Muscle layer of colon (tissue), 2 donors: ENCODE results near the gene SCFD2.

ENCODE experiments used
- H3K27ac ChIP-seq: one replicate; pipeline ENCODE4 v1.7.0; 2013; ENCODE audit warnings: low read depth, mild to moderate bottlenecking, low read length, moderate library complexity
- H3K27me3 ChIP-seq, 2 donors: one replicate each; pipeline ENCODE4 v1.7.0; 2013; ENCODE audit warnings: low read length in 2 of 2, mild to moderate bottlenecking in 2 of 2; ENCODE audit not compliant: insufficient read depth in 2 of 2, control insufficient read depth in 1 of 2
- H3K36me3 ChIP-seq: one replicate; pipeline ENCODE4 v1.7.0; 2013; ENCODE audit warnings: mild to moderate bottlenecking, low read length; ENCODE audit not compliant: insufficient read depth
- H3K4me1 ChIP-seq: one replicate; pipeline ENCODE4 v1.7.0; 2013; ENCODE audit warnings: mild to moderate bottlenecking, low read length; ENCODE audit not compliant: insufficient read depth
- H3K4me3 ChIP-seq, 2 donors: one replicate each; pipeline ENCODE4 v1.7.0; 2013; ENCODE audit warnings: low read length in 2 of 2, low read depth in 1 of 2, mild to moderate bottlenecking in 1 of 2, moderate library complexity in 1 of 2
- H3K9ac ChIP-seq: one replicate; pipeline ENCODE4 v1.7.0; 2013; ENCODE audit warnings: low read length
- H3K9me3 ChIP-seq: one replicate; pipeline ENCODE4 v1.7.0; 2013; ENCODE audit warnings: mild to moderate bottlenecking, low read length
- donor health status: abdominal sarcoma.
- donor health status: Adenocarcinoma of cecum.

Gene SCFD2

DNA sequence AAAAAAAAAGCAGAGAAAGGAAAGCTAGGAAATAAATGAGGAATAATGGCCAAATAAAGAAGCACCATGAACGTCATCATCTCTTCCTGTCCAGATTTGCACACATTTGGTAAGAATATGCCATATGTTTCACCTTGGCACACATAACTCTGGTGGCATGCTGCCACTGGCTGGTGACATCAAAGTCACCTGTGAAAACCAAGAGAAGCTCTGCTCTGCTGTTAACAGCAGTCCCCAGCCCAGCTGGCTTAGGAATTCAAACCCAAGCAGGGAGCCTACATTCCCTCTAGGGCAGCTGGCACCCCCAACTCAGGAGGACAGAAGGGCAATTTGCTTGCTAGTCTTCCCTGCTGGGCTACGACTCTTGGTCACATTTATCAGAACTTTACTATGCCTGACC, 426.1 kb downstream of the SCFD2 start:
- Histone ChIP-seq H3K27me3 (no peaks in the 10 kb centered on the region), H3K27ac (no peak overlapping the region), H3K36me3 (no peaks in the 10 kb centered on the region), H3K9ac (no peak overlapping the region), H3K9me3 (no peaks in the 10 kb centered on the region), H3K4me3 (no peak overlapping the region), H3K4me1 (no peaks in the 10 kb centered on the region)

- H3K4me3 ChIP-seq = no peak overlapping the region
- no peaks in the 10 kb centered on the region for H3K36me3 ChIP-seq
- no peaks in the 10 kb centered on the region for H3K4me1 ChIP-seq
- no peaks in the 10 kb centered on the region for H3K9me3 ChIP-seq
- no peak overlapping the region for H3K27ac ChIP-seq
- H3K27me3 ChIP-seq = no peaks in the 10 kb centered on the region
- no peak overlapping the region for H3K9ac ChIP-seq
These were observed 426.5 kb downstream of the SCFD2 start for GRCh38 chr4:52939325-52939724.

DNA sequence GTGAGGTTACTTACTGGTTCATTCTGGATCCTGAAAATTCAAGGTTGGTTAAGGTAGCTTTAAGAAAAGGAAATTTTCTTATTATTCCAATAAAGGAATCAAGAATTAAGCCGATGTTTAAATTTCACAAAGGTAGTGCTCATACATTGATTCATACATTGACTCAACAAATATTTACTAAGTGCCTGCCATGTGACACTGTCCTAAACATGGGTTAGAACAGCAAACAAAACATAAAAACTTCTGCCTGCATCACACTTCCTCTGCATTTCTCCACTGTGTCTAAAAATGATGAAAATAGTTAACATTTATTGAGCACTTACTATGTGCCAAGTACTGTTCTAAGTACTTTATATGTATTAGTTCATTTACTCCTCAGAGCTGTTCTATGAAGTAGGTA, 428.0 kb downstream of the SCFD2 start:
- Histone ChIP-seq H3K36me3 (no peaks in the 10 kb centered on the region), H3K27ac (no peak overlapping the region), H3K9ac (no peak overlapping the region), H3K4me3 (no peak overlapping the region), H3K9me3 (no peaks in the 10 kb centered on the region), H3K4me1 (no peaks in the 10 kb centered on the region), H3K27me3 (no peaks in the 10 kb centered on the region)

- H3K4me1 ChIP-seq = no peaks in the 10 kb centered on the region
- no peaks in the 10 kb centered on the region for H3K36me3 ChIP-seq
- H3K27ac ChIP-seq = no peak overlapping the region
These were observed 429.1 kb downstream of the SCFD2 start for GRCh38 chr4:52936729-52937128.

DNA sequence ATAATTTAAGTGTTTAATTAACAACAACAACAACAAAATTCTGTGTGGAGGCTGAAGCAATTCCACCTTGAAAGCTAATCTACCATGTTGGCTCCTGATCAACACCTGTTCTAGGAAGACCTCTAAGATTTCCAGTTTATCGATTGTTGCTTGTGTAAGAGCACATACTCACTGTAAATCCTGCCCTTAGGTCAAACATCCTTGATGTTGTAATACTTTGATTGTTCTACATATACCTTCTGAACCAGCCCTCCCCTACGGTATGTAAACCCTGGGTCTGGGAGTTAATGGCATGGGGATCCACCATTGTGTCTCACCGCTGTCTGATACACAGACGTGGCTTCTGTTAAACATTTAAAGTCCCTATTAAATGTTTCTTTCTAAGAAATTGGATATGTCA, 430.5 kb downstream of the SCFD2 start:
- Histone ChIP-seq H3K27me3 (no peaks in the 10 kb centered on the region), H3K9me3 (no peaks in the 10 kb centered on the region), H3K9ac (no peak overlapping the region), H3K36me3 (no peaks in the 10 kb centered on the region), H3K4me1 (no peaks in the 10 kb centered on the region), H3K27ac (no peak overlapping the region), H3K4me3 (no peak overlapping the region)

More at GRCh38 chr4:52936729-52937128, 429.1 kb downstream of the SCFD2 start:
- Histone ChIP-seq H3K9ac (no peak overlapping the region), H3K4me3 (no peak overlapping the region), H3K27me3 (no peaks in the 10 kb centered on the region), H3K9me3 (no peaks in the 10 kb centered on the region)

DNA sequence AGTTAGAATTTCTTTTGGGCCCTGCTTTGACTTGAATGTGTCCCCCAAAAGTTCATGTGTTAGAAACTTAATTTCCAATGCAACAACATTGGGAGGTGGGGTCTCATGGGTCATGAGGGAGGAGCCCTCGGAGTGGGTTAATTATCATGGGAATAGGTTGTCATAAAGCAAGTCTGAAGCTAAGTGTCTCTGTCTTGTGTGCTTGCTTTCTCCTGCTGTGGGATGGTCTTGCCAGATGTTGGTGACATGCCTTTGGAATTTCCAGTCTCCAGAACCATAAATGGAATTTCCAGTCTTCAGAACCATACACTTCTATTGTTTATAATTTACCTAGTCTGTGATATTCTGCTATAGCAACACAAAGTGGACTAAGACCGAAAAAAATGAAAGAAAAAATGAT, 432.1 kb downstream of the SCFD2 start:
- peaks cover 6% of the 10 kb centered on the region for H3K4me1 ChIP-seq
- no peaks in the 10 kb centered on the region for H3K36me3 ChIP-seq
- H3K9ac ChIP-seq = no peak overlapping the region
- H3K27me3 ChIP-seq = no peaks in the 10 kb centered on the region
- no peaks in the 10 kb centered on the region for H3K9me3 ChIP-seq
- H3K4me3 ChIP-seq = no peak overlapping the region
- no peak overlapping the region for H3K27ac ChIP-seq

GRCh38 chr4:52932591-52933470, 433.0 kb downstream of the SCFD2 start:
- H3K4me3 ChIP-seq = no peak overlapping the region
- peaks cover 12% of the 10 kb centered on the region for H3K4me1 ChIP-seq
- no peaks in the 10 kb centered on the region for H3K36me3 ChIP-seq
- no peaks in the 10 kb centered on the region for H3K9me3 ChIP-seq
- no peak overlapping the region for H3K27ac ChIP-seq
- H3K27me3 ChIP-seq = no peaks in the 10 kb centered on the region
- no peak overlapping the region for H3K9ac ChIP-seq

- Histone ChIP-seq H3K9me3 (no peaks in the 10 kb centered on the region), H3K36me3 (no peaks in the 10 kb centered on the region), H3K27me3 (no peaks in the 10 kb centered on the region), H3K4me3 (no peak overlapping the region), H3K27ac (no peak overlapping the region), H3K4me1 (peaks cover 12% of the 10 kb centered on the region), H3K9ac (no peak overlapping the region)
These were observed 434.6 kb downstream of the SCFD2 start for GRCh38 chr4:52931243-52931642.

- no peaks in the 10 kb centered on the region for H3K36me3 ChIP-seq
- H3K9me3 ChIP-seq = no peaks in the 10 kb centered on the region
- no peak overlapping the region for H3K9ac ChIP-seq
- H3K4me1 ChIP-seq = peaks cover 12% of the 10 kb centered on the region
- no peak overlapping the region for H3K27ac ChIP-seq
- H3K4me3 ChIP-seq = no peak overlapping the region
- H3K27me3 ChIP-seq = no peaks in the 10 kb centered on the region
These were observed 439.5 kb downstream of the SCFD2 start for GRCh38 chr4:52926196-52926974.

GRCh38 chr4:52925531-52925968, 440.3 kb downstream of the SCFD2 start:
- Histone ChIP-seq H3K4me3 (no peak overlapping the region), H3K9me3 (no peaks in the 10 kb centered on the region), H3K27me3 (no peaks in the 10 kb centered on the region), H3K4me1 (peaks cover 12% of the 10 kb centered on the region), H3K9ac (no peak overlapping the region), H3K36me3 (no peaks in the 10 kb centered on the region), H3K27ac (no peak overlapping the region)

- Histone ChIP-seq H3K4me3 (no peak overlapping the region), H3K27ac (no peak overlapping the region), H3K27me3 (no peaks in the 10 kb centered on the region), H3K36me3 (no peaks in the 10 kb centered on the region), H3K4me1 (no peaks in the 10 kb centered on the region), H3K9me3 (no peaks in the 10 kb centered on the region), H3K9ac (no peak overlapping the region)
These were observed 446.4 kb downstream of the SCFD2 start for GRCh38 chr4:52919461-52919860.
